ENCODE results near the gene HABP2.

The HABP2 gene

DNA sequence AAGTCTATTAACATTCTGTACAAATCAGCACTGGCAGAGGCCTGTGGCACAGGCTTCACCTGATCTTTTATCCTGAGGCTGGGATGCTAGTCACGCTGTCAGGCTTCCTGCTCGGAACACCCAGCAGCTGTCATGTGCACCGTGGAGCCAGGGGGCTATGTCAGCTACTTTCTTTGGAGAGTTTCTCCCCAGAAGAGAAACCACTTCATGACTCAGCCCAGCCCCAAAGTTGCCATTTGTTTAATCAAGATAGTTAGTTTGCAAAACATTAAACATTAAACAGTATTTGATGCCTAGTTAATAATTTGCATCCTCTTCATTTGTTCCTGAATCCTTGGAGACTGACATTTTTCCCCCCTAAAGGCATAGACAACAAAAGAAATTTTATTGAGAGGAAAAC is at the start of gene HABP2:
Gene HABP2 (plus strand): TSS at position 353 of the 400 bp plus-strand sequence. CDS start 69 bp downstream, outside the sequence.
- no peak for DNase-seq (ENCODE audit: low spot score)

DNA sequence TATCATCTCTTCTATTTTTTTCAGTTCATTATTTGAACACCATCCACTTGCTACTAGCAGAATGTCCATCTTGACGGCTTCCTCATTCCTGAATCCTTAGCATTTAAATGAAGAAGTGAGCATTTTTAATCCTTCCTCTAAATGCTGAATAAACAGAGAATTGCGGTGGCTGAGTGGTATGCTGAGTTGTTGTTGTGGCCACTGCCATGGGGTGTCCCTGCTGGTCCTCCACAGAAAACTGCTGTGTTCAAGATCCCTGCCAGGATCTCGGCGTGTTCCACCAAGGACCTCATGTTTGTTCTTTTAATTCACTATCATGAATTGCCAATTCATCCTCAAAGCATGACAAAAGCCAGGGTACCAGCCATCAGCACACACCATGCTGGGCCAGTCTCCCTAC is 48.9 kb upstream of the HABP2 start:
- no peak for DNase-seq (ENCODE audit: low spot score)

DNA sequence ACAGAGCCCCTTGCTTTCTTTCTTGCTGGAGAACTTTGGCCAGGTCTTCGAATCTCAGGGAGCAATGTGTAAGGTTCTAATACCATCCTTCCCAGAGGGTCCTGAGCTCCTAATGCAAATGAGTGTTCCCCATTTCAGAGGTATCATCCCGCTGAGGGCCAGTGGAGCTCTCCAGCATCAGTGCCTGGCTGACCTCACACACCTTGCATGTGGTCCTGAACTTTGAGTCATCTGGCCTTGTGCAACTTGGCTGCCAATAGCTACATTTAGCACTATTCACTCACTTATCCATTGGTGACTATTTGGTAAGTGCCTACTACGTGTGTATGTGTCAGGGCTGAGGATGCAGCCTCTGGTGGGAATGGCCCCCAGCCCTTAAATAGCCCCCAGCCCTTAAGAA is 48.4 kb upstream of the HABP2 start:
- no peak for DNase-seq (ENCODE audit: low spot score)

DNA sequence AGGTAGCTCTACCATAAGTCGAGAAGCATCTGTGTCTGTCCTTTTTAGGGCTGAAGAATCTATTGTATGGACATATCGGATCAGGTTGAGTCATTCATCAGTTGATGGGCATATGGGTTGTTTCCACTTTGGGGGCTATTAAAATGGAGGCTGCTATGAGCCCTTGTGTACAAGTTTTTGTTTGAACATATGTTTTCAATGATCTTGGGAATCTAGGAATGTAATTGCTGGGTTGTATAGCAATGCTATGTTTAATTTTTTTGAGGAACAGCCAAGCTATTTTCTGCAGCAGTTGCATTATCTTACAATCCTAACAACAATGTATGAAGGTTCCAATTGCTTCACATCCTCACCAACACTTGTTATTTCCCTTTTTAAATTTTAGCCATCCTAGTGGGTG is 46.4 kb upstream of the HABP2 start:
- DNase-seq (ENCODE audit: low spot score): no peak

DNA sequence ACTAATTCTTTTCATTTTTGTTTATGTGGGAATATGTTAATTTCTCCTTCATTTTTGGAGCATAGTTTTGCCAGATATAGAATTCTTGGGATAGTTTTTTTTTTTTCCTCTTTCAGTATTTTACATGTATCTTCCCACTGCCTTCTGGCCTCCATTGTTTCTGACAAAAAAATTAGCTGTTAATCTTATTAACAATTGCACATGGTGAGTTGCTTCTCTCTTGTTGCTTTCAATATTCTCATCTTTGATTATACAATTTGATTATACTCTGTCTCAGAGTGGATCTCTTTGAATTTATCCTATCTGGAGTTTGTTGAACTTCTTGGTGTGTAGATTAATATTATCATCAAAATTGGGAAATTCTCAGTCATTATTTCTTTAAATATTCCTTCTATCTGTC is 41.4 kb upstream of the HABP2 start:
- no peak for DNase-seq (ENCODE audit: low spot score)

DNA sequence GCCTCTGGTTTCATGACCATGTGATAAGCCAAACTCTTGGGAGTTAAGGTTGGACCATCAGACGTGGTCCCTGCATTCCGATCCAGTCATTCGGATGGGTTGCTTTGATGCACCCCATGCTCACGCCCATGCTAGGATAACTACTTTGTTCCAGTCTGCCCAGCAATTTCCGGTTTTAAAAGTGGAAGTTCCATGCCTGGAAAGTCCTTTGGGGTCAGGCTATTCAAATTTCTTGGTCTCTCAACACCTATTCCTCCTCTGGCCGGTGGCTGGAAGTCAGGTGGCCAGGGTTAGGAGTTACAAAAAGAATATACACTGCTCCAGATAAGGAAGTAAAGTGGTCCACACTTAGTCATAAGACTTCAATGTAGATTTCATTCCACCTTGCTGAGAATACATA is 37.7 kb upstream of the HABP2 start:
- DNase-seq (ENCODE audit: low spot score): no peak

DNA sequence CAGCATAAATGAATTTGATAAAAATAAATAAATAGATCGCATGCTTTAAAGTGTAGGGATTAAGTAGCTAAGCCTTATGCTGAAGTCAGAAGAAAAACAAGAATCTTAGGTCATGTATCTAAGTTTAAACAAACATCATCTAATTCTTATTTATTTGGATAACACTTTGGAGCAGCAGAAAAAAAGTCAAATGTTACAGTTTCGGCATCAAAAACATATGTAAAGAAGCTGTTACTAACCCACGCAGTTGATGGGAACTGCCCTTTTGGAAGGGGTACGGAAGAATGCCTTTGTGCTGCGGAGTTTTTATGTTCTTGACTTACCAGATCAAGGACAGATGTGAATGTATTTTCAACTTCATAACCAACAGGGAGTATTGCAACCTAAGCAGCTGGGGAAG is 37.3 kb upstream of the HABP2 start:
- DNase-seq (ENCODE audit: low spot score): no peak

DNA sequence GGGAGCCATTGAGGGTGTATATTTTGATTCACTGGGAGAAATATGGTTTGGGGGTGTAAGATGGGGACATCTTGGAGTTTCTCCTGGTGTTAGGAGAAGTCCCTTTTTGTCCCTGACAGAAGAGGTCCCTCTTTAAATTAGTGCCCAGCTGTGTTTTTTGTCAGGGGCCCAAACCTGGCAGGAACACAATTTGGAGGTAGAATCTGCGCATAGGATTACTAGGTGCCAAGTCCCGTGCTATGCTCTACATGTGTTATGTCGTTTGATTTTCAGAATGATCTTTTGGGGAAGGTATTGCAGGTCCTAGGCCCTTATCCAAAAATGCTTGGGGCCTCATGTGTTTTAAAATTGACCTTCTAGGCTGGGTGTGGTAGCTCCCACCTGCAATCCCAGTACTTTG is 36.8 kb upstream of the HABP2 start:
- DNase-seq (ENCODE audit: low spot score): no peak

DNA sequence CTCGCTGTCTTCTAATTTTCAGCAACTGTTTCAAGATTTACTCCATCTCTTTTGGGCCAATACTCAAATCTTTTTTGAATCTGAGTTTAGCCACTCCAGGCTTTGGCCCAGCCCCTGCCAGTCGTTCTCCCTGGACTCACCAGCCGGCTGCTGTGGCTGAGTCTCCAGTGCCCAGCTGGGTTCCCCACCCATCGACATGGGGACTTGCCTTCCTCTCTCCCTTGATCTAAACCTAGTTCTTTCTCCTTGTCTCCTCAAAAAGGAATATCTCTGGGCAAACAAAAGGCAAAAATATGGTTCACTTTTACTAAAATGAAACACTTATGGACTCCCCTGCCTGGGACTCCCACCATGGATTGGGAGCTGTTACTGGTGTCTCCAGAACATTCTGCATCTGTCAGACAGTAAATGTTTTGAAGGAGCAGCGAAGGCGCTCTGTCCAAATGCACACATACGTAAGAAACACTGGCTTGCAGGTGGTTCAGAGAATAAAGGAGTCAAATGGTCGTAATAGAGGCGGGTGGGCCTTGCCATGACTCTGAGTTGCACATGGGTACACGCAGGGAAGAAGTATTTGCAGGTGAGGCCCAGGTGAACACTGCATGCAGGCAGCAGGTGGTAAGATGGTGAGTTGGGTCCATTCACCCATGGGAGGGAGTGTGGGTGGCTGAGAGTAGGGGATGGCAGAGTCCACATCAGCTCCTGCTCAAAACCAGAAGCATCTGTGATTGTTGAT is 35.5 kb upstream of the HABP2 start:
- DNase-seq (ENCODE audit: low spot score): no peak

DNA sequence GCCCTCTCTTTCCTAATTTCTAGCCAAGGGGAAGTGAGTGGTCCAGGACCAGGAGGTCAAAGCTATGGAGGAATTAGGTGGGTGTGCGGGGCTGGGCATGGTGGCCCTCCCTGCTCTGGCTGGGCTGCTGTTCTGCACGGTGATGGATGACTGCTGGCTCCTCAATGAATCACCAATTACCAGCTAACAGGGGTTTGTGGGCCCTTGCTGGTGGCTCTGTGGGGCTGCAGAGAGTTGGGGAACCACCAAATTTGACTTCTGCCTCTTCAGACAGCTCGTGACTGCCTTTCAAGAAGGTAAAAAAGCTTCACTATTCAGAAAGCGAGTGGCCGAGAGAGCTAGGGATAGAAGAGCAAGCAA is 35.0 kb upstream of the HABP2 start:
- DNase-seq (ENCODE audit: low spot score): no peak

DNA sequence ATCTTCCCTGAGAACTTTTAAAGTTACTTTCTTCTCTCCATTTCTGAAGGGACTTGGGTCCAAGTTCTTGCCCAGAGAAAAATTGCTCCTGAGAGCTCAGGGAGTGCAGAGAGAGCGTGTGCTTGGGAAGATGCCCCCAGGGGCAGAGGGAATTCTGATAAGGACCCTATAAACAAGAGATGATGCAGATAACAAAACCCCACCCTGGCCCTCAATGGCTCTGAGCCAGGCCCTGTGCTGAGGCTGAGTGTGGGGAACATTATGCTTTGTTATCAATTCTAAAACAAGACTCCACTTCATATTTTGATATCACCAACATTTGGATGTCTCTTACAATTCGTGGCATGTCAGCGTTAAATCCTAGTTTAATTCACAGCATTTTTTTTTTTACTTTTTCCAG is 34.4 kb upstream of the HABP2 start:
- DNase-seq (ENCODE audit: low spot score): no peak

DNA sequence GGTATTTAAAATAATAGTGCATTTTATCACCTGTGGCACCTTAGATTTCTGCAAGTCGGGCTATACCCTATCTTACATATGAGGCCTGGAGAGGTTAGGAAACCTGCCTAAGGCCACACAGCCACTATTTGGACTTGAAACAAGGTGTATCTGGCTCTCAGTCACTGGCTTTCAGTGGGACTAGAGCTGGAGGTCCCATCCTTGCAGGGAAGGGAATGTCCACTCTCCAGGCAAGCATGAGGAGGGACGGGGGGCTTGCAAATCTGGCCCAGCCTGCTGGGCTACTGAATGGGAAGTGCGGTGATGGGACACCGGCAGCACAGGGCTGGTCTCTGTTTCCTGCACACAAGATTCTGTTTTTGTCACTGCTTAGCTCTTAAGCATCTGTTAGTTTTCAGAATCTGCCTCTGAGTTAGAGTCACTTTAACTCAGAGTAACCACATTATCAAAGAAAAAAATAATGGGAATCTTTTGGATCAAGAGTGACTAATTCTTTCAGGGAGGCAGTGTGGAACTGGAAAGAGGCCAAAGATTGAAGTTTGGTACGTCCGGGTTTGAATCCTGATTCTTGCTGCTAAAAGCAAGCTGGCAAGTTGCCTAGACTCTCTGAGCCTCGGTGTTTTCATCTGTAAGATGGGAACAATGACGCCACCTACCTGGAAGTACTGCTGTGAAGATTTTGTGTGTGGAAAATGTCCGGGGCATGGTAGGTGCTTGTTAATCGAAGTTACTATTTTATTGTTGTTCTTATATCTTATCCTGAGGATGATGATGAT is 33.8 kb upstream of the HABP2 start:
- no peak for DNase-seq (ENCODE audit: low spot score)

DNA sequence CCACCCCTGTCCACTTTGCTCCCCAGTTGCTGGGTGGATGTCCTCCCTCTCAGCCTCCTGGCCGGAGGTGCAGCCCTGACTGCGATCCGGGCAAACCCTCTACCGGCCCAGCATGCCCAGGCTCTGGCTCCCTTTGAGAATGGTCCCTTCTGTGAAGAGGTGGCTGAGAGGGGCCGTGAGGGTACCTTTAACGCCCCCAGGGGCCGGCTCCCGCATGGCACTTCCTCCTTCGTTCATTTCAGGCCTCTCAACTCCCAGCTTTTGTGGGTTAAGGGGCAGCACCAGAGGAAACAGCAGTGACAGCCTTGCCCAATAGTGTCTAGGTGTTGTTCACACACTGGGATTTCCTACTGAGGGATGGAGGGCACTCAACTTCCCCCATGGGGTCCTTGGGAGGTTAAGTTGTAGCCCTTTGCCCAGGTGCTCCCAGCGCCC is 33.2 kb upstream of the HABP2 start:
- no peak for DNase-seq (ENCODE audit: low spot score)

DNA sequence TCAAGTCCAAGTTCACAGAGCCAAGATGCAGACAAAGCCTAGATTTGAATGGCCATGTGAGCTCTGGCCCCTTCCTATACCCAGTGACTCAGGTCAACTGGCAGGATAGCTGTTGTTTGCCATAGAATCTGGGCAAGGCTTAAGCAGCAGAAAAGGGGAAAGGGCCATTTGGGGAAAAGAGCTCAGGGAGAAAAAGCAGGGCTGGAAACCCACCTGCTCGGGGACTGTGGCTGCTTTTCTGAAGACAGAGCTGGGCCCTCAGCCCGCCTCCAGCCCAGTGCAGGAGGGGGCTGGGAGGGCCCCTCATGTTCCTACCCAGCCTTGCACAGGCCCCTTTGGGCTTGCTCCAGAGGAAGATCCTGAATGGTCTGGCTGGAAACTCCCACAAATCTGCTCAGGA is 32.6 kb upstream of the HABP2 start:
- no peak for DNase-seq (ENCODE audit: low spot score)

DNA sequence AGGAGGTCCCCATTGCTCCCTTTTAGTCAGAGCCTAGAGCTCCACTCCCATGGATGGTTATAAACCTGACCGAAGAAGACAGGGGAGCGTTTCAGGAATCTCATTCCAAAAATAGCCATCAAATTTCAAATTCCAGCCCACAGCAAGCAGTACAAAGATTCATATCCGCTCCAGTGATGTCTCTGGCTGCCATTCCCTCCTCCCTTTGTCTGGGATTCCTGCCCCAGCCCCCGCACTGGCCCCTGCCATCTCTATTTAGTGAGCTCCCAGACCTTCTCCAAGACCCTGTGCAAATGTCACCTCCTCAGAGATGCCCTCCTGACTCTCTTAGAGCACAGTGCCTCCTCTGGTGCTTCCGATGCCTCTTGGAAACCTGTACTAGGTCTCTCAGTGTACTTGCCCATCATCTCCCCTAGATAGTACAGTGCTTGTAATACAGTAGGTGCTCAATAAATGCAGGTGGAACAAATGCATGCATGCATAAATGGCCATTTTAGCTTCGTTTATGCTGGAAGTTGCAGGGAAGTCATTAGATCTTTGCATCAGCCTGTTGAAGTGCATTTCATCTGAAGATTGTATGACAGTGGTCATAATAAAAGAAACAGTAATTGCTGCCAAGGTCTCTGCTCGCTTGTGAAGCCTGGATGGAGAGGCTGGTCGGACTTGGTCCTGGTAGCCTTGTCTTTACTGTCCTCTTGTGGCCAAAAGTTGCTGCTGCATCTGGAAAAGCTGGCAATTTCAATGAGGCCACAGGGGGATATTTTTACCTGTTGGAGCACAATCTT is 32.0 kb upstream of the HABP2 start:
- peak; percentile 89 for DNase-seq (ENCODE audit: low spot score)

DNA sequence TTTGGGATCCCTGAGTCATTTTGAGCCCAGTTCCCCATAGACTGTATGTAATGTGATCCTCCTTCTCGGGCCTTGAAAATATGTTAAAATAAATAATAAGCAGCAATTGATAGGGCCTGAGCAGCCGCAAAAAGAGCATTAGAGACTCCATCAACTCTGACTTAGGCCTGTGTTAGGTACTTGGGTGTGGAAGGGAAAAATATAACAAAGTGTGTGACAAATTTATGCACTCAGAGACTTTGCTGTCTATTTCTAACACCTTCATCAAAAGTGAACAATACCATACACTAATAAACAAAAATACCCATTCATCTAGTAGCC is 31.4 kb upstream of the HABP2 start:
- no peak for DNase-seq (ENCODE audit: low spot score)

DNA sequence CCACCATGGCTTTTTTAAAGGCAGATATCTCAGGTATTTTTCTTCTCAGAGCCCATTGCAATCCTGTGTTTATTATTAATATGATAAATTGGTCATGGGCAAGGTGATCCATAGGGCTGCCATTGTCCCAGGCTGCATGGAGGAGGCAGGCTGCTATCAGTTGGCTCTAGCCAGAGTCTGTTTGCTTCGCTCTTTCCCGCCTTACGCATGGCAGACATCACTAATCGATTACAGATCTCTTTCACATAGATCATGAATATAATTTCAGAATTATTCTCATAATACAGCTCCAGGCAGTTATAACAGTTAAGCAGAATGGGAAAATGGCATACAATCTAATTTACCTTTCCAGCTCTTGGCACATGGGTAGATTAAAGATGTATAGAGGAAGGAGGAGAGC is 30.4 kb upstream of the HABP2 start:
- no peak for DNase-seq (ENCODE audit: low spot score)

DNA sequence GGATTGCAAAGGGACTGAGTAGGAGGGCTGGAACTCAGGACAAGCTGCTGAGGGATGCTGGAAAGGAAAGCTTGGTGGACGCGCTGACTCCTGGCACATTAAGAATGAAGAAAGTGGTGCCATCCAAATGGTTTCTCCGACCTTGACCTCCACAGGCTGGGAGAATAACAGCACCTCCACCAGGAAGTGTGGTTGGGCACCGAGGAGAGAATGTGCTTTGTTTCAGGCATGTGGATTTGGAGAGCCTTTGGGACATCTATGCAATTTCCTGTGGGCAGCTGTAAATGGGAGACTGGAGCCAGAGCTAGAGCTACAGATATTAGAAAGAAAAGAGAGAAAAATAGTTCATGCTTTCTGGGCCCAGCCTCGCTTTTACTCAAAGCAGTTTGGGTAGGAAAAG is 29.8 kb upstream of the HABP2 start:
- DNase-seq (ENCODE audit: low spot score): no peak

DNA sequence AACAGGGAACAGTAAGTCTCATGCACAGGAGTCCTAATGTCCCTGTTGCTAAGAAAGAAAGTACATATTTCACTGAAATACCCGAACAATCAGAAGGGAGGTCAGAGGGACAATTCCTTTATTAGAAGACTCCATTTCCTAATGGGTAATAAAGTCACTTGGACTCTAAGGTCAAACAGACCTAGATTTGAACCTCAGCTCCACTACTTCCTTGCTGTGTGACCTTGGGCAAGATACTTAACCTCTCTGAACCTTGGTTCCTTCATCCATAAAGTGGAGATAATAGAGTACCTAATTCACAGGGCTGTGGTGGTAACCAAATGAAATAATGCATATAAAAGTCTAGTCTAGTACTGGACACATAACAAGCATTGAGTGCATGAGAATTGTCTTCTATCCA is 29.2 kb upstream of the HABP2 start:
- DNase-seq (ENCODE audit: low spot score): no peak

DNA sequence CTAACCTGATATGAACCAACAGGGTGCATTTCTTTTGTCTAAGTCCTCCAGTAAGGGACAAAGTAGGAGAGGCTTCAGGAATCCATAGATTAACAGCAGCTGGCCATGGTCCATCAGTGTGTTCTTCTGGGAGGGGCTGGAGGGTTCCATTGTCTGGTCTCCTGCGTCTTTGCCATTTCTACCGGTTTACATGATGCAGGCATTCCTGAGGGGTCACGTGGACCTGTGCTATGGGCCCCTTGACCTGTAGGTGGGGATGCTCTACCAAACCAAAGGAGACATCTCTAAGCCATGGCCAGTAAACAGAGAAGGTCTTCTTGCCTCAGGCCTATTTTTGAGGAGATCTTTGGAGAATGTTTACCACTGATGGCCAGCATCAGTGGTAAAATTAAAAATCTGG is 28.7 kb upstream of the HABP2 start:
- DNase-seq (ENCODE audit: low spot score): no peak

DNA sequence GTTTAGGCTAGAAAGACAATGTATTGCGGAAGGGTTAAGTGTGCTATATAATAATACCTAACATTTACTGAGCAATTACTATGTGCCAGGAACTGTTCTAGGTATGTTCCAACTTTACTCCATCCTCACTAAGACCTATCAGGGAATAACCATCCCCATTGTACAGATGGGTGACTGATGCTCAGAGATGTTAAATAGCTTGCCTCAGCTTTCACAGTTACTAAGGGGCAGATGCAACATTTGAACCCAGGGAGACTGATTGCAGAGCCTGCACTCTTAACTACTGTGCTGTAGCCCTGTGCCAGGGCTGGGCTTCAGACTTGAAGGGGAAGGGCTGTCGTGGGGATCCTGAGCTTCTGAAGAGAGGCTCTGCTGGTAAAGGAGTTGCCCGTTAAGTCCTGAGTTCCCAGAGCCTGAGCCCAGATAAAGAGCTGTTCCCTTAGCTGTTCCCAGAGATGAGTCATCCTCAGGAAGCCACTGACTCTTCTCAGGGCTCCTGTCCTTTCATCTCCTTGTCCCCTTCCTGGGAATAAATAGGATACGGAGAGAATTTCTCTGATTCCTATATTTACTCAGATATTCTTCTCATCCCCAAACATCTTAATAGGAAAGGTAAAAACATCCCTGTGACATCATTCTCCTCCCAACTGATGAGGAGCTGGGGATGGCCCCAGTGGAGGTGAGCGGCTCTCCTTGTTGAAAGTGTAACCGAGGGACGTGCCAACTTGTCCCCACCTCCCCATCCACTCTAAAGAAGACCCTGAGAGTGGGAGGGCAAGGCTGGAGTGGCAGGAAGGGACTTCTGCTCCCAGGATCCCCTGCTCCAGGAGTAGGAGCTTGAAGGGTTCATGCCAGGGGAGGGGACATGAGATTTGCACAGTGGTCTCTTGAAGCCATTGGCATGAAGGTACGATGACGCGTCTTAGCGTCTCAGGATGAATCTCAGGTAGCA is 28.0 kb upstream of the HABP2 start:
- DNase-seq (ENCODE audit: low spot score): peak; percentile 75

DNA sequence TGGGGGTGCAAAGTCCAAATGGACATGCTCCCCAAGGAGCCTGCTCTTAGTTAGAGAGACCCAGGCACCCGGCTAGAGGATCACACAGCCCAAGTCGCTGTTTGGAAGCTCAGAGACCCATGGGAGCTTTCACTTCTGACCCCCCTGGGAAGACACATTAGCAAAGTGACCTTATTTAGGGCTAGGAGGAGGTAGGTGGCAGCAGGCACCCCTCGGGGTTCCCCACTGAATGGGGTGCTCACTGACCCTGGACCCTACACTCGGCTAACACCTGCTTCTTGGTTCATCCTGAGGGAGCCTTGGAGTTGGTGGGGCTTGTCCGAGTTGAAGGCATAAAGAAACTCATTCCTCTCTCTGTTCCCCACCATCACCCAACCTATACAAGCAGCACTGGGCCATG is 27.1 kb upstream of the HABP2 start:
- no peak for DNase-seq (ENCODE audit: low spot score)

Measured in AG20443 (cell line).